GM19035 (cell line): Measurements from ENCODE around the gene TNK2.
"Not testable (repeated sequence)": the region's sequence is repeated elsewhere in the genome, so short reads cannot be mapped to it uniquely, and the experiment has no call there.

ENCODE experiments used
- ATAC-seq: cut with Tn5 transposase; IDR thresholded peaks from one replicate; pipeline ENCODE4 v1.9.1; 2021; ENCODE audit not compliant: unreplicated experiment

TNK2 gene

DNA sequence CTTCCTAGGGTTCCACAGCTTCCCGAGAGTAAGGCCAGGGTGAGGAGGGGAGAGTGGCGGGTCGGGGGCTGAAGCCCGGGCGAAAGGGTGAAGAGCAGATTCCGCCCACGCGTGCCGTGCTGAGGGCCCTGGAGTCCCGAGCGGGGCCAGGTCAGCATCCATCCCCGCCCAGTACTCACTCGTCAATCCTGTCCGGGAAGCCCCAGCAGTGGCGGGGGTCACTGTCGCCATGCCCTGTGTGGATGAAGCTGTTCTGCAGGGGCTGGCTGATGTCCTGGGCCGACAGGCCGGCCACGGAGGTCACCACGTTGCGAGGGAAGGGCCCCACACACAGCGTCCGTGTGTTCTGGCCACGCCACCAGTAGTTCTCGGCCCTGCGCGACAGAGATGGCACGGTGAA is 36.3 kb downstream of the TNK2 start:
- ATAC-seq: no peak

DNA sequence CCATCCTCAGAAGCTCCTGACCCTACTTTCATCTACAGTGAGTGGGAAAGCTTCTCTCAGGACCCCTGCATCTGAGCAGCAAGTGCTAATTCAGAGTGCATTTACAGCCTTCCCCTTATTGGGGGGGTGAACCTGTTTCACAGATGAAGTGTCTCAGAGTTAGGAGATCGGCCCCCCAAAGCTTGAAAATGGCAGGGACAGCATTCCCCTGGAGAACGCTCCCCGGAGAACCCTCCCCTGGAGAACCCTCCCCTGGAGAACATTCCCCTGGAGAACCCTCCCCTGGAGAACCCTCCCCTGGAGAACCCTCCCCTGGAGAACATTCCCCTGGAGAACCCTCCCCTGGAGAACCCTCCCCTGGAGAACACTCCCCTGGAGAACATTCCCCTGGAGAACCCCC is 36.7 kb downstream of the TNK2 start:
- not testable (repeated sequence) for ATAC-seq

DNA sequence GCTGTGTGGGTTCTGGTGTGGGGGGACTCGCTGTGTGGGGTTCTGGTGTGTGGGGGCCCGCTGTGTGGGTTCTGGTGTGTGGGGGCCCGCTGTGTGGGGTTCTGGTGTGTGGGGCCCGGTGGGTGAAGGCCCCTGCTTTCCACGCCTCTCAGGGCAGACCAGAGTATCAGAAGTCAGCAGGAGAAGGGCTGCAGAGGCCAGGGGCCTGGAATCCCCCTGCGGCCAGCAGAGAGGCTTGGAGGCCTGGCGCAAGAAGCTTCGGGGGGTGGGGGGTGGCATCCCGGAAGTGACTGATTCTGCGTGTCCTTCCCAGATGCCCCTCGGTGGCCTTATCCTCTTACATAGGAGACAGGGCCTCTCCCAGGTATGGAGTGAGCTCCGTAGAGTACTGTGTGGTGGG is 37.4 kb downstream of the TNK2 start:
- ATAC-seq: no peak

GRCh38 chr3:195870442-195870841 is 37.9 kb downstream of the TNK2 start:
- ATAC-seq: no peak

DNA sequence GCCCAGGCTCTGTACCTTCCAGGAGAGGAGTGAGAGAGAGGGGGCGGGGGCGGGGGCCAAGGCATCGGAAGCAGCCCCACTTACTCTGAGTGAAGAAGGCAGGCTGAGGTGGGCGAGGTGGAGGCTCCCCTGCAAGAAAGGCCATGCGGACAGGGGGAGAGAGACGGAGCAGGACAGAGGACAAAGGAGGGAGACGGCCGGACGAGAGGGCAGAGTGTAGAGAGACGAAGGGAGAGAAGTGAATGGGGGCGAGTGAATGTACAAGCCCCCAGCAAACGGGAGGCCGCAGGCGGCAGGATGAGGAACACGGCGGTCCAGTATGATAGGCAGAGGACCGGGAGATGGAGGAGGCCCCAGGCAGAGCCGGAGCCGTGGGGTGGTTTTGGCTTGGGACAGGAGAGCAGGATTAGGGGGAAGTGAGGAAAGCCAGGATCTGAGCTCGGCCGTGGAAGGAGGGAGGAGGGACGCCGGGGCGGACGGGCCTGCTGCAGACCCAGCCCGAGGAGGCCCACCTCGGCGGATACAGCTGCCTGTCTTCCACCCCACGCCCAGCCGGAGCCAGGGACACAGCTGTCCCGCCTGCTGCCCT is 38.8 kb downstream of the TNK2 start:
- no peak for ATAC-seq

DNA sequence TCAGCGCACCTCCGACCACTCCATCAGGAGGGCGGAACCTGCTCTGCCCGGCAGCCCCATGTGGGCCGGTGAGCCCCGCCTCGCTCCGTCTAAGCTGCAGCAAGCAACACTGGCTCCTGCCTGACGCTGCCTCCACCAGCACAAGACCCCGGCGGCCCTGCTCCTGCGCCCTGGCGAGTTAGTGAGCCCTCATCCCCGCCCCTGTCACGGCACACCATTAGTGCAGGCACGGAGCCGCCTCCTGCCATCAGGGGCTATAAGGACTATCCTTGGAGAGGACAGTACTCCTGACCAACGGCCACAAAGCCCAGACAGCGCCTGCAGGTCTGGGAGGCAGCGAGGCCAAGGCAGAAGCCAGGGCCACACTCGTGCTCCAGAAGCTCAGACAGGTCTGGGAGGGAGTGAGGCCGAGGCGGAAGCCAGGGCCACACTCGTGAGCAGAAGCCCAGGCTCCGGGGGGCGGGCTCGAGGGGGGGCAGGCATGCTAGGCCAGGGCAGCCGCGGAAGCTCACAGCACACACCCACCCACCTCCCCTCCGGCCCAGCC is 39.4 kb downstream of the TNK2 start:
- no peak for ATAC-seq

DNA sequence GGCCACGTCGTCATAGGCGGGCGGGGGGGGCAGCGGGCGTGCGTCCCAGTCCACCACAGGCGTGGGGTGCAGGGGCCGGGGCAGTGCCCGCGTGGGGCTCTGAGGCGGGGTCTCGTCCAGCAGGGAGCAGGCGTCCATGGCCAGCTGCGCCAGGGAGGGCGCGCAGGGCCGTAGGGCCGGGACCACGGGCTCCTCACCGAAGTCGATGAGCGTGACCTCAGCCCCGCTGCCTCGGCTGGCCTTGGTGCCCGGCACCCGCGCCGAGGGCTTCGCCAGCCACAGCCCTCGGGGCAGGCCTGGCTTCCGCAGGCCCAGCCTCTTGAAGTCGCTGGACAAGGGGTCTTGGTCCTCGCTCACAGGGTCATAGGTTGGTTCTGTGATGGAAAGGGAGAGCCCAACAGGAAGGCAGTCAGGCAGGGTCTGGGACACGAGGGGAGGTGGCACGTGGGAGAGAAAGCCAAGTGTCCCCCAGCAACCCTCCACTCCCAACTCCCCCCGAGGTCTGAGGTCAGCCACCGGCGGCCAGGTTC is 40.0 kb downstream of the TNK2 start:
- ATAC-seq: no peak

DNA sequence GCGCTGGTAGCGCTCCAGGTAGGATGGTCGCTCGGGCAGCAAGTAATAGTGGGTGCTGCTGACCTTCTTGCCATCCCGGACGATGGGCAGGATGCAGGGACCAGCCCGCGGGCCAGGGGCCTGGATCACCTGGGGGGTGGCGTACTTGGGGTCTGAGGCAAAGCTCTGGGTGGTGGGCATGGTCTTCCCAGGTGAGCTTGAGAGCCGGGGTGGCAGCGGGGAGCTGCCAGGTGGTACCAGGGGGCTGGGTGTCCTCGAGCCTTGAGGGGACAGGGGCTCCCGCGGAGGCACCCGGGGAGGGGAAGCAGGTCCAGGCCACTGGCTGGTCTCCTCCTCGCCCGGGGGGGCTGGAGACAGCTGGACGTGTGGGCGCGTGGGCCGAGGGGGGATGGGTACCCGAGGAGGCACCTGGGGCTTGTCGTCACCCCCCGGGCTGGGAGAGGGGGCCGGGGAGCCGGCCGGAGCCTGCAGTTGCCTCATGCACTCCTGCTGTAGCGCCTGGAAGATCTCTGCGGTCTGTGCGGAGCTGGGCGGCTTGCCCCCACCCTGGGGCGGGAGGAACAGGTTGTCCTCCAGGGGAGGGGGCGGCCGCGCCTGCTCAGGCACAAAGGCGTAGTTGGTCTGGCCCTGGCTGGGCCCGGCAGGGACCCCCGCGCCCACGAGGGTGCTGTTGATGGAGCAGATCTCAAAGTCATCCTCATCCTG is 40.6 kb downstream of the TNK2 start:
- ATAC-seq: no peak

DNA sequence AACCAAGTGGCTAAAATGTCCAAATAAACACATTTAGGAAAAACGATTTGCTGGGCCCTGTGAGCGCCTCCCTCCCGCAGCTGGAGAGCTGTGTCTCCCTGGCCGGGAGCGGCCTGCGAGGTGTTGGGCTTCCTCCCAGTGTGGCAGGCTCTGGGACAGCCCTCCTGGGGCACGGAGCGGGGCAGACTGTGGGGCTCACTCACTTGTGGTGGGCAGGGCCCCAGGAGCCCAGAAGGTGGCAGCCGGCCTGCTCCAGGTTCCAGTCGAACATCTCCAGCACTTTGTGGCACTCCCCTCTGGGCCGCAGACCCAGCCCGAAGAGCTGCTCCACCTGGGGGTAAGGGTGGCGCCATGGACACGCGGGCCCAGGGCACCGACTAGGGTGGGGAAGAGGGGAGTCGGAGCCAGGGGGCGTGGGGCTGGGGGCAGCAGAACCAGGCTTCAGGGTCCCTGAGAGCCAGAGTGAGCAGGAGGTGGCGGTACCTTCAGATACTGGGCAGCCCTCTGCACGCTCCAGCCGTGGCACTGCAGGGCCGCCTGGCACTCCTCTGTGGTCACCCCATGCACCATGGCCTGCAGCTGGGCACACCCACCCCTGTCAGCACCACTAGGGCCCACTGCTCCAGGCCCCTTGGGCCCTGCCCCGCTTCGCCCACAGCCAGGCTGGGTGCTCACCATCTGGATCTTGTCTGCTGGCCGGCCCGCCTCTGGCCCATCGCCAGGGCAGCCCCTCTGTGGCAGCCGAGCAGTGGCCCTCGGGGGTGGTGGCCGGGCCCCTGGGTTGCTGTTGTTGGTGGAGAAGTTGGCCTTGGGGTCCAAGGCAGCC is 41.5 kb downstream of the TNK2 start:
- no peak for ATAC-seq

DNA sequence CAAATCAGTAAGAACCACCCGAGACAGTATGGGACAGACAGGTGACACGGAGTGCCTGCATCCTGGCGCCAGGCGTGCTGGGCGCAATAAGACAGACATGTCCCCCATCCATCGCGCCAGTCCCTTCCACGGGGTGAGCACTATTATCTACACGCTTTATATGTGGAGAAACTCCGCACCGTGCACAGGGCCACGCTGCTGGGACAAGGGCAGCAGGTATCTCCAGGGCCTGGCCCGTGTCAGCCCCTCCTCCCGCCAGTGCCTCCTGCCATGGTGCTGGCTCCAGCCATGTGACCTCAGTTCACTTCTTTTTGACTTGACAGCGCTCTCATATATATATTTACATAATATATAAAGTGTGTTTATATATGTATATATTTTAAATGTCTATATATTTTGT is 42.6 kb downstream of the TNK2 start:
- no peak for ATAC-seq

- ATAC-seq: no peak
These were observed 45.0 kb downstream of the TNK2 start for GRCh38 chr3:195863121-195864061.

GRCh38 chr3:195862318-195862717 is 46.0 kb downstream of the TNK2 start:
- ATAC-seq: not testable (repeated sequence)

DNA sequence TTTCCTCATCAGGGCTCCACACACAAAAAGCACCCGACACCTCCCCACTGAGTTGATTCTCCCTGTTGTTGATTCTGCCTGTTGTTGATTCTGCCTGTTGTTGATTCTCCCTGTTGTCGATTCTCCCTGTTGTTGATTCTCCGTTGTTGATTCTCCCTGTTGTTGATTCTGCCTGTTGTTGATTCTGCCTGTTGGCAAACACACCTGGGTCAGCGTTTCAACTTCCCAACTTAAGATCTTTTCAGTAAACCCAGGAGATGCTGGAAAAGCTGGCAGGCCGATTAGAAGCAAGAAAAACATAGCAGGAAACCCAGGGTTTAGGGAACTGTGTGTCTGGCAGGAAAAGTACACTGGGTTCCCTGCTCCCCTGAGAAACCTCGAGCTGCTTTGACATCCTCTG is 47.9 kb downstream of the TNK2 start:
- no peak for ATAC-seq

DNA sequence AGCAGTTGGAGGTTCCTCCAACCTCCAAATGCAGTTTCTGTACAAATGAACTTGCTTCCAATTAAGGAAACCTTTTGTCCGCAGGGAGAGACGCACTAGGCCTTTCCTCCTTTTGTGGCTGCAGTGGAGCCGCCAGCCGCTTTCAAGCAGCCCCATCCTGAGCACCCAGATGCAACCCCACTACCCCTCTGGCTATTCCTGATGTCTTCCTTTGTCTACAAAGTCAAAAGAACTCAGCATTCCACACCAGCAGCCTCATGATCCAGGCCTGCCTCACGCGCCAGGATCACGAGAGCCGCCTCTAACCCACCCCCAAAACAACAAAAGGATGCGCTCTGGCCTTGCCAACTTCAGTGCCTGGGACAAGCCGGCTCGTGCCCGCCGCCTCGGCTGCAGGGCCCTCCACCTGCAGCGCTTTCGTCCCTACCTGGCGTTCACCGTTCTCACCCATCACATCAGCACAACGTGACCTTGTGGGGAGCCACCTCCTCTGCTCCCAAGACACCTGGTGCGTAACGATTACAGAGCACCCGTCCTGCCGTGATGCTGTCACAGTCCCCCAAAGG is 48.4 kb downstream of the TNK2 start:
- ATAC-seq: no peak

- no peak for ATAC-seq
These were observed 49.1 kb downstream of the TNK2 start for GRCh38 chr3:195859061-195859845.

GRCh38 chr3:195856410-195857084 is 51.8 kb downstream of the TNK2 start:
- ATAC-seq: no peak

- no peak for ATAC-seq
These were observed 52.6 kb downstream of the TNK2 start for GRCh38 chr3:195855471-195856409.
